Measurements from ENCODE around the gene CST8. TPM values are rescaled to one million over a fixed set of nuclear protein-coding genes. Genes with fewer than 3 reads are reported as not detected.

CST8 gene
- total RNA-seq, 1 donor from 2014 or later = not detected

DNA sequence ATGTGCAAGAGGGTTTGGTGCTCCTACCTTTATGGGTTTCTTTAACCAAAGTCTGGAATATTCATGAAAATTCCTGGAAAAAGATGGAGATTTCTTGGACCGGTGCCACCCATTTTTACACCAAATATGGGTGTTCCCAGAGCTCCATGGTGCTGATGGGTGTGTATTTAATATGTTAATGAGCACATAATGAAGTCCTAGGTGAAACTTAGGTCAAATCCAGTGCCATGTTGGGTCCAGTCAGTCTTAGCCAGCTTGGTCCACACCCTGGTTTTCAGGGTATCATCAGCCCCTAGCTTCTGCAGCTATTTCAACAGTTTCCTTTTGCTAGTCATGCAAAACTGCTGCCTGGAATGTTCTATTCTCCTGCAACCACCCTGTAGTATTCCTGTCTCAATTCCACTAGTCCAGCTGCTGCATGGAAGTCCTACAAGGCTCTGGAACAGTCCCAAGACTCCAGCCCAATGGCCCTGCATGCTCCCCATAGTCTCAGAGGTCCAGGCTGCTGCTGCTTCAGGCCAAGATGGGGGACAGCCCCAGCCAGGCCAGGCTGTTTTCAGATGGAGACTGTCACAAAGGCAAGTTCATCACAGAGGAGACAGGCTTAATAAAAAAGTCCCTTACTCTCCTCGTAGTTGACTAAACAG is 45.5 kb downstream of the CST8 start:
- ATAC-seq = no peak
- no peaks in the 10 kb centered on the region for H3K4me1 ChIP-seq
- intact Hi-C loops (cut with DNase I) = no loop called here

GRCh38 chr20:23537030-23537429 is 46.1 kb downstream of the CST8 start:
- ATAC-seq (no peak), DNase-seq (no peak)
- Histone ChIP-seq H3K36me3 (no peaks in the 10 kb centered on the region), H3K9me3 (no peaks in the 10 kb centered on the region), H3K27me3 (no peaks in the 10 kb centered on the region), H3K4me1 (no peaks in the 10 kb centered on the region), H3K27ac (no peak overlapping the region), H3K4me3 (no peak overlapping the region)
- intact Hi-C loops (cut with DNase I) = no loop called here
- TF ChIP-seq, protein P1, sequence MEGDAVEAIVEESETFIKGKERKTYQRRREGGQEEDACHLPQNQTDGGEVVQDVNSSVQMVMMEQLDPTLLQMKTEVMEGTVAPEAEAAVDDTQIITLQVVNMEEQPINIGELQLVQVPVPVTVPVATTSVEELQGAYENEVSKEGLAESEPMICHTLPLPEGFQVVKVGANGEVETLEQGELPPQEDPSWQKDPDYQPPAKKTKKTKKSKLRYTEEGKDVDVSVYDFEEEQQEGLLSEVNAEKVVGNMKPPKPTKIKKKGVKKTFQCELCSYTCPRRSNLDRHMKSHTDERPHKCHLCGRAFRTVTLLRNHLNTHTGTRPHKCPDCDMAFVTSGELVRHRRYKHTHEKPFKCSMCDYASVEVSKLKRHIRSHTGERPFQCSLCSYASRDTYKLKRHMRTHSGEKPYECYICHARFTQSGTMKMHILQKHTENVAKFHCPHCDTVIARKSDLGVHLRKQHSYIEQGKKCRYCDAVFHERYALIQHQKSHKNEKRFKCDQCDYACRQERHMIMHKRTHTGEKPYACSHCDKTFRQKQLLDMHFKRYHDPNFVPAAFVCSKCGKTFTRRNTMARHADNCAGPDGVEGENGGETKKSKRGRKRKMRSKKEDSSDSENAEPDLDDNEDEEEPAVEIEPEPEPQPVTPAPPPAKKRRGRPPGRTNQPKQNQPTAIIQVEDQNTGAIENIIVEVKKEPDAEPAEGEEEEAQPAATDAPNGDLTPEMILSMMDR (IDR thresholded peaks at IDR 0.05) = no peak

More for the DNA sequence above, 45.5 kb downstream of the CST8 start:
- no peak overlapping the region for H3K4me3 ChIP-seq
- no peak overlapping the region for H3K27ac ChIP-seq
- no peak for DNase-seq
- H3K9me3 ChIP-seq = no peaks in the 10 kb centered on the region
- TF ChIP-seq, protein P1 (IDR thresholded peaks at IDR 0.05) = no peak
- H3K36me3 ChIP-seq = no peaks in the 10 kb centered on the region
- H3K27me3 ChIP-seq = no peaks in the 10 kb centered on the region

- no peaks in the 10 kb centered on the region for H3K4me1 ChIP-seq
- H3K27me3 ChIP-seq = no peaks in the 10 kb centered on the region
- DNase-seq (no peak), ATAC-seq (no peak)
- intact Hi-C loops (cut with DNase I) = no loop called here
- TF ChIP-seq, protein P1 (IDR thresholded peaks at IDR 0.05) = no peak
- H3K36me3 ChIP-seq = no peaks in the 10 kb centered on the region
- H3K9me3 ChIP-seq = no peaks in the 10 kb centered on the region
- no peak overlapping the region for H3K27ac ChIP-seq
- no peak overlapping the region for H3K4me3 ChIP-seq
Measured at GRCh38 chr20:23540624-23541023, 49.7 kb downstream of the CST8 start.

DNA sequence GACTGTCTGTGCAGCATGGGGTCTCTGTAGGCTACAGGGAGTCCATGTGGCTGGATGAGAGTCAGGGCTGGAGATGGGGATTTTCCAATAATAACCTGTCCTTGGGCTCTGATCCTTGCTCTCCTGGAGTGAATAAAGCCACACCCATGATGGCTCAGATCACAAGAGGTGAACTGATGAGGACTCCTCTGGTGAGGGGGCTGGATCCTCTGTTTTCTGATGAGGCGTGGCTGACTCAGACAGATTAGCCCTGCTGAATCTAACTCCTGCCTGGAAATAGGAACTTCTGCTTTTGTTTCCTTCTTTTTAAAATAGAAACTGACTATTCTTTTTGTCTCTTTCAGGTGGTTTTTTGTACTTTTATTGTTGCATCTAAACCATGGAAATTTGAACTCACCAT is 50.4 kb downstream of the CST8 start:
- TF ChIP-seq, protein P1 (IDR thresholded peaks at IDR 0.05) = no peak
- Histone ChIP-seq H3K9me3 (no peaks in the 10 kb centered on the region), H3K4me1 (no peaks in the 10 kb centered on the region), H3K27me3 (no peaks in the 10 kb centered on the region), H3K4me3 (no peak overlapping the region), H3K36me3 (no peaks in the 10 kb centered on the region), H3K27ac (no peak overlapping the region)
- no peak for DNase-seq
- intact Hi-C loops (cut with DNase I) = no loop called here
- peak; percentile 39 for ATAC-seq

DNA sequence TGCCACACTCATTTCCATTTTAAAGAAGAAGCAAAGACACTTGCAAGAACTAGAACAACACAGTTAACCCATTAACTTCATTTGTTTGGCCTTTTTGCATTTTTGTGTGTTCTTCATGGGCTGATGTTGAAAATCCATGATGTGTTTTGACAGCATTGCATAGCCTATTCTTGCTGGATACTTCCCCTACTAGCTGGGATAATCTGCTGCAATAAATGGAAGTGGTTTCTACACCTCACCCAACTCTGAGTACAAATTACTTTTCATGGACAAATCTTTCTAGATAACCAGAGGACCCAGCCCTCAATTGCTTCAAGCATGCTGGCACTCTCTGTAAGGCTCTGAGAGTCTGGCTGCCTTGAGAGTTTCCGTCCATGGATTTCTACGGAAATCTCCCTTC is 50.9 kb downstream of the CST8 start:
- intact Hi-C loops (cut with DNase I) = no loop called here
- Histone ChIP-seq H3K36me3 (no peaks in the 10 kb centered on the region), H3K9me3 (no peaks in the 10 kb centered on the region), H3K4me3 (no peak overlapping the region), H3K27ac (no peak overlapping the region), H3K4me1 (no peaks in the 10 kb centered on the region), H3K27me3 (no peaks in the 10 kb centered on the region)
- TF ChIP-seq, protein P1 (IDR thresholded peaks at IDR 0.05) = no peak
- ATAC-seq (no peak), DNase-seq (no peak)

- Histone ChIP-seq H3K4me1 (no peaks in the 10 kb centered on the region), H3K4me3 (no peak overlapping the region), H3K27ac (no peak overlapping the region), H3K9me3 (no peaks in the 10 kb centered on the region), H3K36me3 (no peaks in the 10 kb centered on the region), H3K27me3 (no peaks in the 10 kb centered on the region)
- TF ChIP-seq, protein P1 (IDR thresholded peaks at IDR 0.05) = no peak
- intact Hi-C loops (cut with DNase I) = no loop called here
- DNase-seq (no peak), ATAC-seq (no peak)
Measured at GRCh38 chr20:23542801-23543200, 51.9 kb downstream of the CST8 start.
